Measurements from ENCODE around the gene TMEM41A. TPM values are rescaled to one million over a fixed set of nuclear protein-coding genes. Genes with fewer than 3 reads are reported as not detected.
"Not testable (repeated sequence)": the region's sequence is repeated elsewhere in the genome, so short reads cannot be mapped to it uniquely, and the experiment has no call there.

The TMEM41A gene
- total RNA-seq, 1 experiment from 2014 or later: 14.4 TPM

DNA sequence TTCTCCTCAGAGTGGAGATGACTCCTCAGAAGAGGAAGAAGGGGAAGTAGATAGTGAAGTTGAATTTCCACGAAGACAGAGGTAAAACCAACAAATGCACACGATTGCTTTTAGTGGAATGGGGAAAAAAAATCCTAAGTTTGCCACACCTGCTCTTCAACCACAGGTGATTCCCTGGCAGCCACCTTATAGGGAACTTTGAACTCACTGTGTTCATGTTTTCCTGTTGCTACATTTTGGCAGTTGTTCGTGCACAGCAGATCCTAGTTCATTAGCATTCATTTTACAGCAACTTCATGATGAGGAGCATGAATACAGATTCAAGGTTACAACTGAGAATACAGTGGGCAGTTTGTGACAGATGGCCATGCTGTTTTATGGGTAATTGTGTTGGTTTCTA is 21.5 kb downstream of the TMEM41A start:
- Mint-ChIP-seq H3K36me3 (no peaks in the 10 kb centered on the region), H3K4me1 (no peaks in the 10 kb centered on the region), H3K27me3 (ENCODE audit: low read depth) (no peaks in the 10 kb centered on the region; the same call in 1 of the 2 replicates), H3K9me3 (no peaks in the 10 kb centered on the region), H3K4me3 (no peak overlapping the region), H3K27ac (no peak overlapping the region)
- TF ChIP-seq, protein P1, sequence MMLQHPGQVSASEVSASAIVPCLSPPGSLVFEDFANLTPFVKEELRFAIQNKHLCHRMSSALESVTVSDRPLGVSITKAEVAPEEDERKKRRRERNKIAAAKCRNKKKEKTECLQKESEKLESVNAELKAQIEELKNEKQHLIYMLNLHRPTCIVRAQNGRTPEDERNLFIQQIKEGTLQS (CRISPR knock-in tag; conservative IDR thresholded peaks at IDR 0.05): no peak
- TF ChIP-seq, protein P2, sequence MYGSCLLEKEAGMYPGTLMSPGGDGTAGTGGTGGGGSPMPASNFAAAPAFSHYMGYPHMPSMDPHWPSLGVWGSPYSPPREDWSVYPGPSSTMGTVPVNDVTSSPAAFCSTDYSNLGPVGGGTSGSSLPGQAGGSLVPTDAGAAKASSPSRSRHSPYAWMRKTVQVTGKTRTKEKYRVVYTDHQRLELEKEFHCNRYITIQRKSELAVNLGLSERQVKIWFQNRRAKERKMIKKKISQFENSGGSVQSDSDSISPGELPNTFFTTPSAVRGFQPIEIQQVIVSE (CRISPR knock-in tag; IDR thresholded peaks at IDR 0.05; ENCODE audit: borderline replicate concordance): no peak
- TF ChIP-seq ZNF671 (CRISPR knock-in tag; IDR thresholded peaks at IDR 0.05) (no peak), GTF2I (CRISPR knock-in tag; conservative IDR thresholded peaks at IDR 0.05) (no peak), ZNF219 (CRISPR knock-in tag; IDR thresholded peaks at IDR 0.05; ENCODE audit: borderline replicate concordance) (no peak), KAT7 (CRISPR knock-in tag; IDR thresholded peaks at IDR 0.05; ENCODE audit: borderline replicate concordance) (no peak), NR3C1 (CRISPR knock-in tag; conservative IDR thresholded peaks at IDR 0.05; ENCODE audit: low read depth) (no peak), ZNF121 (CRISPR knock-in tag; IDR thresholded peaks at IDR 0.05) (no peak), SMAD4 (CRISPR knock-in tag; IDR thresholded peaks at IDR 0.05) (no peak), ELF4 (CRISPR knock-in tag; IDR thresholded peaks at IDR 0.05; ENCODE audit: low read depth) (no peak), SP1 (CRISPR knock-in tag; conservative IDR thresholded peaks at IDR 0.05) (no peak)
- TF ChIP-seq, protein P3, sequence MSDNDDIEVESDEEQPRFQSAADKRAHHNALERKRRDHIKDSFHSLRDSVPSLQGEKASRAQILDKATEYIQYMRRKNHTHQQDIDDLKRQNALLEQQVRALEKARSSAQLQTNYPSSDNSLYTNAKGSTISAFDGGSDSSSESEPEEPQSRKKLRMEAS (CRISPR knock-in tag; IDR thresholded peaks at IDR 0.05): no peak
- TF ChIP-seq, protein P4, sequence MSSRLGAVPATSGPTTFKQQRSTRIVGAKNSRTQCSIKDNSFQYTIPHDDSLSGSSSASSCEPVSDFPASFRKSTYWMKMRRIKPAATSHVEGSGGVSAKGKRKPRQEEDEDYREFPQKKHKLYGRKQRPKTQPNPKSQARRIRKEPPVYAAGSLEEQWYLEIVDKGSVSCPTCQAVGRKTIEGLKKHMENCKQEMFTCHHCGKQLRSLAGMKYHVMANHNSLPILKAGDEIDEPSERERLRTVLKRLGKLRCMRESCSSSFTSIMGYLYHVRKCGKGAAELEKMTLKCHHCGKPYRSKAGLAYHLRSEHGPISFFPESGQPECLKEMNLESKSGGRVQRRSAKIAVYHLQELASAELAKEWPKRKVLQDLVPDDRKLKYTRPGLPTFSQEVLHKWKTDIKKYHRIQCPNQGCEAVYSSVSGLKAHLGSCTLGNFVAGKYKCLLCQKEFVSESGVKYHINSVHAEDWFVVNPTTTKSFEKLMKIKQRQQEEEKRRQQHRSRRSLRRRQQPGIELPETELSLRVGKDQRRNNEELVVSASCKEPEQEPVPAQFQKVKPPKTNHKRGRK (CRISPR knock-in tag; IDR thresholded peaks at IDR 0.05; ENCODE audit: borderline replicate concordance): no peak
- TF ChIP-seq, protein P5, sequence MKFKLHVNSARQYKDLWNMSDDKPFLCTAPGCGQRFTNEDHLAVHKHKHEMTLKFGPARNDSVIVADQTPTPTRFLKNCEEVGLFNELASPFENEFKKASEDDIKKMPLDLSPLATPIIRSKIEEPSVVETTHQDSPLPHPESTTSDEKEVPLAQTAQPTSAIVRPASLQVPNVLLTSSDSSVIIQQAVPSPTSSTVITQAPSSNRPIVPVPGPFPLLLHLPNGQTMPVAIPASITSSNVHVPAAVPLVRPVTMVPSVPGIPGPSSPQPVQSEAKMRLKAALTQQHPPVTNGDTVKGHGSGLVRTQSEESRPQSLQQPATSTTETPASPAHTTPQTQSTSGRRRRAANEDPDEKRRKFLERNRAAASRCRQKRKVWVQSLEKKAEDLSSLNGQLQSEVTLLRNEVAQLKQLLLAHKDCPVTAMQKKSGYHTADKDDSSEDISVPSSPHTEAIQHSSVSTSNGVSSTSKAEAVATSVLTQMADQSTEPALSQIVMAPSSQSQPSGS (CRISPR knock-in tag; IDR thresholded peaks at IDR 0.05; ENCODE audit: borderline replicate concordance, low read depth): no peak
- TF ChIP-seq, protein P6, sequence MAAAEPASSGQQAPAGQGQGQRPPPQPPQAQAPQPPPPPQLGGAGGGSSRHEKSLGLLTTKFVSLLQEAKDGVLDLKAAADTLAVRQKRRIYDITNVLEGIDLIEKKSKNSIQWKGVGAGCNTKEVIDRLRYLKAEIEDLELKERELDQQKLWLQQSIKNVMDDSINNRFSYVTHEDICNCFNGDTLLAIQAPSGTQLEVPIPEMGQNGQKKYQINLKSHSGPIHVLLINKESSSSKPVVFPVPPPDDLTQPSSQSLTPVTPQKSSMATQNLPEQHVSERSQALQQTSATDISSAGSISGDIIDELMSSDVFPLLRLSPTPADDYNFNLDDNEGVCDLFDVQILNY (CRISPR knock-in tag; IDR thresholded peaks at IDR 0.05): no peak
- ChIA-PET POLR2A (no interaction called here), CTCF (no interaction called here)
- ATAC-seq (no peak), DNase-seq (ENCODE audit: low spot score) (no peak)

DNA sequence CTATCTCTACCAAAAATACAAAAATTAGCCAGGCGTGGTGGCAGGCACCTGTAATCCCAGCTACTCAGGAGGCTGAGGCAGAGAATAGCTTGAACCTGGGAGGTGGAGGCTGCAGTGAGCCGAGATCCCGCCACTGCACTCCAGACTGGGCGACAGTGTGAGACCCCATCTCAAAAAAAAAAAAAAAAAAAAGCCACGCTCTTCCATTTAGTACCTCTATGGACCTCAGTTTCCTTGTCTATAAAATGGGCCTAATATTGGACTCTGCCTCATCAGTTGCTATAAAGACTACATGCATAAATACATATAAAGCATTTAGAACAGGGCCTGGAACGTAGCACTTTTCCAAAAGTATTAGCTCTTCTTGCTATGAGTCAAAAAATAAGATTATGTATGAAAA is 23.9 kb downstream of the TMEM41A start:
- not testable (repeated sequence) for H3K27ac Mint-ChIP-seq

DNA sequence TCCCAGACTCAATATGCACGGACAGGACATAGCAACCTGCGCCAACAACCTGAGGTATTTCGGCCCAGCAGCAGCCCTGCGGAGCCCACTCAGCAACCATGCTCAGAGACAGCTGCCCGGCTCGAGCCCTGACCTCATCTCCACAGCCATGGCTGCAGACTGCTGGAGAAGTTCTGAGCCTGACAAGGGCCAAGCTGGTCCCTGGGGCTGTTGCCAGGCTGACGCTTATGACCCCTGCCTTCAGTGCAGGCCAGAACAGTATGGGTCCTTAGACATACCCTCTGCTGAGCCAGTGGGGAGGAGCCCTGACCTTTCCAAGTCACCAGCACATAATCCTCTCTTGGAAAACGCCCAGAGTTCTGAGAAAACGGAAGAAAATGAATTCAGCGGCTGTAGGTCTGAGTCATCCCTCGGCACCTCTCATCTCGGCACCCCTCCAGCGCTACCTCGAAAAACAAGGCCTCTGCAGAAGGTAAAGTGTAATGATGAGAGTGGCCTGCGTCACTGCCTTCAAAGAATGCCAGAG is 25.5 kb downstream of the TMEM41A start:
- no peak overlapping the region for H3K27ac Mint-ChIP-seq
- H3K4me3 Mint-ChIP-seq: no peak overlapping the region
- POLR2A ChIA-PET: no interaction called here
- no peak for ATAC-seq
- CTCF ChIA-PET: no interaction called here
- H3K4me1 Mint-ChIP-seq: peaks cover 12% of the 10 kb centered on the region
- DNase-seq (ENCODE audit: low spot score): no peak
- H3K9me3 Mint-ChIP-seq: no peaks in the 10 kb centered on the region
- H3K36me3 Mint-ChIP-seq: no peaks in the 10 kb centered on the region
- H3K27me3 Mint-ChIP-seq (ENCODE audit: low read depth): no peaks in the 10 kb centered on the region; the same call in 1 of the 2 replicates
- TF ChIP-seq, protein P7, sequence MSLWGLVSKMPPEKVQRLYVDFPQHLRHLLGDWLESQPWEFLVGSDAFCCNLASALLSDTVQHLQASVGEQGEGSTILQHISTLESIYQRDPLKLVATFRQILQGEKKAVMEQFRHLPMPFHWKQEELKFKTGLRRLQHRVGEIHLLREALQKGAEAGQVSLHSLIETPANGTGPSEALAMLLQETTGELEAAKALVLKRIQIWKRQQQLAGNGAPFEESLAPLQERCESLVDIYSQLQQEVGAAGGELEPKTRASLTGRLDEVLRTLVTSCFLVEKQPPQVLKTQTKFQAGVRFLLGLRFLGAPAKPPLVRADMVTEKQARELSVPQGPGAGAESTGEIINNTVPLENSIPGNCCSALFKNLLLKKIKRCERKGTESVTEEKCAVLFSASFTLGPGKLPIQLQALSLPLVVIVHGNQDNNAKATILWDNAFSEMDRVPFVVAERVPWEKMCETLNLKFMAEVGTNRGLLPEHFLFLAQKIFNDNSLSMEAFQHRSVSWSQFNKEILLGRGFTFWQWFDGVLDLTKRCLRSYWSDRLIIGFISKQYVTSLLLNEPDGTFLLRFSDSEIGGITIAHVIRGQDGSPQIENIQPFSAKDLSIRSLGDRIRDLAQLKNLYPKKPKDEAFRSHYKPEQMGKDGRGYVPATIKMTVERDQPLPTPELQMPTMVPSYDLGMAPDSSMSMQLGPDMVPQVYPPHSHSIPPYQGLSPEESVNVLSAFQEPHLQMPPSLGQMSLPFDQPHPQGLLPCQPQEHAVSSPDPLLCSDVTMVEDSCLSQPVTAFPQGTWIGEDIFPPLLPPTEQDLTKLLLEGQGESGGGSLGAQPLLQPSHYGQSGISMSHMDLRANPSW (CRISPR knock-in tag; conservative IDR thresholded peaks at IDR 0.05; ENCODE audit: low read depth): no peak
- TF ChIP-seq MXD4 (CRISPR knock-in tag; IDR thresholded peaks at IDR 0.05; ENCODE audit: borderline replicate concordance): no peak
- TF ChIP-seq, protein P1 (CRISPR knock-in tag; conservative IDR thresholded peaks at IDR 0.05): no peak
- TF ChIP-seq, protein P8, sequence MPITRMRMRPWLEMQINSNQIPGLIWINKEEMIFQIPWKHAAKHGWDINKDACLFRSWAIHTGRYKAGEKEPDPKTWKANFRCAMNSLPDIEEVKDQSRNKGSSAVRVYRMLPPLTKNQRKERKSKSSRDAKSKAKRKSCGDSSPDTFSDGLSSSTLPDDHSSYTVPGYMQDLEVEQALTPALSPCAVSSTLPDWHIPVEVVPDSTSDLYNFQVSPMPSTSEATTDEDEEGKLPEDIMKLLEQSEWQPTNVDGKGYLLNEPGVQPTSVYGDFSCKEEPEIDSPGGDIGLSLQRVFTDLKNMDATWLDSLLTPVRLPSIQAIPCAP (CRISPR knock-in tag; IDR thresholded peaks at IDR 0.05): no peak
- TF ChIP-seq, protein P9, sequence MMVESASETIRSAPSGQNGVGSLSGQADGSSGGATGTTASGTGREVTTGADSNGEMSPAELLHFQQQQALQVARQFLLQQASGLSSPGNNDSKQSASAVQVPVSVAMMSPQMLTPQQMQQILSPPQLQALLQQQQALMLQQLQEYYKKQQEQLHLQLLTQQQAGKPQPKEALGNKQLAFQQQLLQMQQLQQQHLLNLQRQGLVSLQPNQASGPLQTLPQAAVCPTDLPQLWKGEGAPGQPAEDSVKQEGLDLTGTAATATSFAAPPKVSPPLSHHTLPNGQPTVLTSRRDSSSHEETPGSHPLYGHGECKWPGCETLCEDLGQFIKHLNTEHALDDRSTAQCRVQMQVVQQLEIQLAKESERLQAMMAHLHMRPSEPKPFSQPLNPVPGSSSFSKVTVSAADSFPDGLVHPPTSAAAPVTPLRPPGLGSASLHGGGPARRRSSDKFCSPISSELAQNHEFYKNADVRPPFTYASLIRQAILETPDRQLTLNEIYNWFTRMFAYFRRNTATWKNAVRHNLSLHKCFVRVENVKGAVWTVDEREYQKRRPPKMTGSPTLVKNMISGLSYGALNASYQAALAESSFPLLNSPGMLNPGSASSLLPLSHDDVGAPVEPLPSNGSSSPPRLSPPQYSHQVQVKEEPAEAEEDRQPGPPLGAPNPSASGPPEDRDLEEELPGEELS (CRISPR knock-in tag; IDR thresholded peaks at IDR 0.05): no peak
- no peak for TF ChIP-seq SP1 (CRISPR knock-in tag; conservative IDR thresholded peaks at IDR 0.05)
- no peak for TF ChIP-seq NFYB (CRISPR knock-in tag; conservative IDR thresholded peaks at IDR 0.05; ENCODE audit: low read depth)

More for the DNA sequence above, 23.9 kb downstream of the TMEM41A start:
- POLR2A ChIA-PET; CTCF ChIA-PET; H3K36me3 Mint-ChIP-seq; H3K27me3 Mint-ChIP-seq (ENCODE audit: low read depth); H3K4me3 Mint-ChIP-seq; DNase-seq (ENCODE audit: low spot score); H3K4me1 Mint-ChIP-seq; H3K9me3 Mint-ChIP-seq; ATAC-seq: not testable (repeated sequence)
